Measurements from ENCODE around the gene APOD.

Gene APOD

GRCh38 chr3:195526492-195526891, 57.2 kb downstream of the APOD start:
- Mint-ChIP-seq H3K36me3 (ENCODE audit: low read depth) (peaks cover 69% of the 10 kb centered on the region), H3K9me3 (no peaks in the 10 kb centered on the region), H3K27ac (no peak overlapping the region), H3K27me3 (no peaks in the 10 kb centered on the region), H3K4me3 (no peak overlapping the region), H3K4me1 (ENCODE audit: low read depth) (peaks cover 6% of the 10 kb centered on the region)
- intact Hi-C loops (cut with micrococcal nuclease): no loop called here

GRCh38 chr3:195524171-195524896, 59.4 kb downstream of the APOD start:
- H3K4me1 Mint-ChIP-seq (ENCODE audit: low read depth): peaks cover 5% of the 10 kb centered on the region

GRCh38 chr3:195522254-195523023, 61.3 kb downstream of the APOD start:
- peaks cover 73% of the 10 kb centered on the region for H3K36me3 Mint-ChIP-seq (ENCODE audit: low read depth)
- peaks cover 5% of the 10 kb centered on the region for H3K4me1 Mint-ChIP-seq (ENCODE audit: low read depth)
- H3K27ac Mint-ChIP-seq: no peak overlapping the region
- no peaks in the 10 kb centered on the region for H3K9me3 Mint-ChIP-seq
- no peak overlapping the region for H3K4me3 Mint-ChIP-seq
- H3K27me3 Mint-ChIP-seq: no peaks in the 10 kb centered on the region
- intact Hi-C loops (cut with micrococcal nuclease): loop anchor here (2.0 to 5.0 kb wide), 2 partner anchors 80 to 252 kb away; partner anchors contain the start of genes ACAP2 and XXYLT1

More at GRCh38 chr3:195524171-195524896, 59.4 kb downstream of the APOD start:
- Mint-ChIP-seq H3K27me3 (no peaks in the 10 kb centered on the region), H3K9me3 (no peaks in the 10 kb centered on the region), H3K27ac (no peak overlapping the region), H3K36me3 (ENCODE audit: low read depth) (peaks cover 77% of the 10 kb centered on the region), H3K4me3 (no peak overlapping the region)
- intact Hi-C loops (cut with micrococcal nuclease): loop anchor here (5.0 kb wide), 1 partner anchor 82 kb away; the partner anchor contains the start of gene ACAP2

Measured in dendritic cell treated with granulocyte-macrophage colony-stimulating factor and Interleukin-4, amounts not matched to agents 40 ng/mL and 50 ng/mL, for 4 days (primary cell).